Measurements from ENCODE around the gene RGS2.

The RGS2 gene

GRCh38 chr1:192860478-192861185 is 51.8 kb downstream of the RGS2 start:
- no peak overlapping the region for H3K4me3 ChIP-seq (ENCODE audit: low read depth, low read length)
- TF ChIP-seq CTCF (IDR thresholded peaks at IDR 0.05; ENCODE audit: low read depth, low read length): no peak

- no peak for TF ChIP-seq CTCF (IDR thresholded peaks at IDR 0.05; ENCODE audit: low read depth, low read length)
- H3K4me3 ChIP-seq (ENCODE audit: low read depth, low read length): no peak overlapping the region
Observed at GRCh38 chr1:192861860-192862259, 53.0 kb downstream of the RGS2 start.
